Measurements from ENCODE around the gene MICAL3.
"Not testable (repeated sequence)": the region's sequence is repeated elsewhere in the genome, so short reads cannot be mapped to it uniquely, and the experiment has no call there.

Gene MICAL3

GRCh38 chr22:17950651-17951214, 73.6 kb downstream of the MICAL3 start:
- no peak for DNase-seq

- DNase-seq: no peak
These were observed 74.5 kb downstream of the MICAL3 start for GRCh38 chr22:17949642-17950473.

GRCh38 chr22:17948101-17948500, 76.3 kb downstream of the MICAL3 start:
- no peak for DNase-seq

GRCh38 chr22:17946662-17947367, 77.5 kb downstream of the MICAL3 start:
- DNase-seq: no peak

GRCh38 chr22:17945888-17946648, 78.3 kb downstream of the MICAL3 start:
- DNase-seq: no peak

- DNase-seq: no peak
These were observed 79.0 kb downstream of the MICAL3 start for GRCh38 chr22:17945156-17945887.

- no peak for DNase-seq
These were observed 80.1 kb downstream of the MICAL3 start for GRCh38 chr22:17944256-17944655.

GRCh38 chr22:17943533-17944249, 80.7 kb downstream of the MICAL3 start:
- no peak for DNase-seq

- DNase-seq: no peak
These were observed 81.6 kb downstream of the MICAL3 start for GRCh38 chr22:17942721-17943120.

- DNase-seq: no peak
These were observed 82.6 kb downstream of the MICAL3 start for GRCh38 chr22:17941471-17942406.

GRCh38 chr22:17939579-17939978, 84.8 kb downstream of the MICAL3 start:
- no peak for DNase-seq

- DNase-seq: no peak
These were observed 85.3 kb downstream of the MICAL3 start for GRCh38 chr22:17939011-17939410.

GRCh38 chr22:17938484-17938924, 85.9 kb downstream of the MICAL3 start:
- DNase-seq: no peak

- not testable (repeated sequence) for DNase-seq
These were observed 91.9 kb downstream of the MICAL3 start for GRCh38 chr22:17932457-17932856.

GRCh38 chr22:17931400-17931825, 92.9 kb downstream of the MICAL3 start:
- no peak for DNase-seq

- no peak for DNase-seq
These were observed 93.7 kb downstream of the MICAL3 start for GRCh38 chr22:17930455-17931313.

- DNase-seq: no peak
These were observed 94.5 kb downstream of the MICAL3 start for GRCh38 chr22:17929909-17930308.

- DNase-seq: no peak
These were observed 96.0 kb downstream of the MICAL3 start for GRCh38 chr22:17928391-17928790.

GRCh38 chr22:17927062-17927461, 97.3 kb downstream of the MICAL3 start:
- no peak for DNase-seq
